Cardiac septum (tissue), 1 donor: ENCODE measurements around the gene RNU7-1. TPM values are rescaled to one million over a fixed set of nuclear protein-coding genes. Genes with fewer than 3 reads are reported as not detected.
A peak's percentile ranks its signal among the peaks of the same experiment; 100 is the strongest.
"Not testable (repeated sequence)": the region's sequence is repeated elsewhere in the genome, so short reads cannot be mapped to it uniquely, and the experiment has no call there.

ENCODE experiments used
- DNase-seq: peaks from one replicate; pipeline ENCODE4 v3.0.0-alpha.2; 2020; ENCODE audit warnings: low spot score
- intact Hi-C: fragments of 100-400 bp; cut with DNase I; formaldehyde crosslinking; loops from one replicate; pipeline ENCODE4 v1.14.0; 2022
- long read RNA-seq: library from polyadenylated mRNA; unstranded; transcript quantifications from one replicate; pipeline ENCODE4 v2.0.0, GENCODE V29; 2021
- total RNA-seq: library from RNA; stranded (reverse); fragmentation: NEBNext Ultra II Directional; extraction: Animal tissue kit (Norgen Biotek cat#: 25700); gene quantifications from one replicate; pipeline ENCODE4 v1.2.1, GENCODE V29; 2021
- donor health status: DM: no; HTN: no; CAD: no.

RNU7-1 gene
- not detected for total RNA-seq
- long read RNA-seq = 0 reads

- intact Hi-C loops = loop anchor here (1.0 to 5.0 kb wide), 4 partner anchors 19 to 165 kb away; partner anchors contain the start of gene C1RL
- no peak for DNase-seq
These were observed at the start of gene RNU7-1, which contains the start of gene C12orf57 for GRCh38 chr12:6943722-6944380. TSS of gene RNU7-1 (plus strand) at chr12:6943816. TSS of gene C12orf57 (plus strand) at chr12:6944022. CDS start at chr12:6944122, 100 bp downstream.

GRCh38 chr12:6894321-6894720 lies 49.3 kb upstream of the RNU7-1 start:
- intact Hi-C loops = no loop called here
- DNase-seq = no peak

- no peak for DNase-seq
- intact Hi-C loops = no loop called here
These were observed 46.7 kb upstream of the RNU7-1 start for GRCh38 chr12:6896846-6897435.

- DNase-seq = no peak
- intact Hi-C loops = no loop called here
These were observed 44.2 kb upstream of the RNU7-1 start for GRCh38 chr12:6899427-6899826.

- intact Hi-C loops = no loop called here
- peak; percentile 89 for DNase-seq
These were observed 43.6 kb upstream of the RNU7-1 start for GRCh38 chr12:6899837-6900519.

- intact Hi-C loops = no loop called here
- no peak for DNase-seq
These were observed 41.2 kb upstream of the RNU7-1 start for GRCh38 chr12:6902448-6902847.

- no peak for DNase-seq
- intact Hi-C loops = loop anchor here (2.0 kb wide), 1 partner anchor 31 kb away; the partner anchor contains the start of gene SPSB2
These were observed 39.9 kb upstream of the RNU7-1 start for GRCh38 chr12:6903722-6904121.

- intact Hi-C loops = loop anchor here (2.0 kb wide), 1 partner anchor 32 kb away; the partner anchor contains the start of gene SPSB2
- DNase-seq = peak; percentile 98
These were observed 39.0 kb upstream of the RNU7-1 start, which contains the start of gene LRRC23 for GRCh38 chr12:6904280-6905276. TSS of gene LRRC23 (plus strand) at chr12:6904822. CDS start at chr12:6905634, 812 bp downstream.

- intact Hi-C loops = loop anchor here (2.0 kb wide), 1 partner anchor 33 kb away; the partner anchor contains the start of gene SPSB2
- no peak for DNase-seq
These were observed 38.1 kb upstream of the RNU7-1 start for GRCh38 chr12:6905414-6906040.

- DNase-seq, intact Hi-C loops: not testable (repeated sequence)
These were observed 35.5 kb upstream of the RNU7-1 start for GRCh38 chr12:6908141-6908540.

GRCh38 chr12:6909421-6910145 lies 34.0 kb upstream of the RNU7-1 start:
- intact Hi-C loops = no loop called here
- no peak for DNase-seq

GRCh38 chr12:6912164-6912935 lies 31.3 kb upstream of the RNU7-1 start:
- intact Hi-C loops = no loop called here

GRCh38 chr12:6914246-6914946 lies 29.2 kb upstream of the RNU7-1 start, which contains the start of gene ENO2:
TSS of gene ENO2 (plus strand) at chr12:6914580. CDS start at chr12:6915833, 1,253 bp downstream.
- intact Hi-C loops = no loop called here
- peak; percentile 86 for DNase-seq

More at GRCh38 chr12:6912164-6912935, 31.3 kb upstream of the RNU7-1 start:
- no peak for DNase-seq

- intact Hi-C loops = no loop called here
These were observed 28.4 kb upstream of the RNU7-1 start for GRCh38 chr12:6914947-6915788.

GRCh38 chr12:6915789-6916285 lies 27.8 kb upstream of the RNU7-1 start:
- intact Hi-C loops = no loop called here
- no peak for DNase-seq

More at GRCh38 chr12:6914947-6915788, 28.4 kb upstream of the RNU7-1 start:
- DNase-seq = no peak
